Sigmoid colon (tissue), 3 donors: ENCODE data around the gene FANCM.

Experiments used
- CTCF ChIP-seq, 4 experiments: fragments of 450-650 bp in 3 of 4; fragments of 200-600 bp in 1 of 4; IDR thresholded peaks; one replicate each; pipeline ENCODE4 v1.5.1; 2016 to 2019; ENCODE audit warnings: antibody characterized with exemption in 4 of 4, mild to moderate bottlenecking in 3 of 4, moderate library complexity in 2 of 4
- POLR2A ChIP-seq, 2 donors: fragments of 450-650 bp; IDR thresholded peaks; one replicate each; pipeline ENCODE4 v1.6.1; 2016; ENCODE audit warnings: antibody characterized with exemption in 2 of 2, mild to moderate bottlenecking in 2 of 2, moderate library complexity in 2 of 2

GRCh38 chr14:45133683-45134050, 2.1 kb upstream of the FANCM start:
- TF ChIP-seq CTCF (IDR thresholded peaks at IDR 0.05) (no peak), POLR2A (IDR thresholded peaks at IDR 0.05) (no peak)
